GM10266 (cell line): ENCODE data around the gene PIP4P1.

Experiments
- DNase-seq: peaks from one replicate; pipeline ENCODE4 v3.0.0; 2012; ENCODE audit errors: extremely low spot score
- TF ChIP-seq, protein P1 (sequence below): IDR thresholded peaks from 2 replicates; pipeline ENCODE4 v1.5.1; 2012; ENCODE audit warnings: mild to moderate bottlenecking, low read depth; ENCODE audit not compliant: control insufficient read depth, insufficient read depth; ENCODE audit errors: missing control alignments

The PIP4P1 gene

GRCh38 chr14:20440465-20440864 is 20.8 kb downstream of the PIP4P1 start:
- no peak for DNase-seq
- TF ChIP-seq, protein P1, sequence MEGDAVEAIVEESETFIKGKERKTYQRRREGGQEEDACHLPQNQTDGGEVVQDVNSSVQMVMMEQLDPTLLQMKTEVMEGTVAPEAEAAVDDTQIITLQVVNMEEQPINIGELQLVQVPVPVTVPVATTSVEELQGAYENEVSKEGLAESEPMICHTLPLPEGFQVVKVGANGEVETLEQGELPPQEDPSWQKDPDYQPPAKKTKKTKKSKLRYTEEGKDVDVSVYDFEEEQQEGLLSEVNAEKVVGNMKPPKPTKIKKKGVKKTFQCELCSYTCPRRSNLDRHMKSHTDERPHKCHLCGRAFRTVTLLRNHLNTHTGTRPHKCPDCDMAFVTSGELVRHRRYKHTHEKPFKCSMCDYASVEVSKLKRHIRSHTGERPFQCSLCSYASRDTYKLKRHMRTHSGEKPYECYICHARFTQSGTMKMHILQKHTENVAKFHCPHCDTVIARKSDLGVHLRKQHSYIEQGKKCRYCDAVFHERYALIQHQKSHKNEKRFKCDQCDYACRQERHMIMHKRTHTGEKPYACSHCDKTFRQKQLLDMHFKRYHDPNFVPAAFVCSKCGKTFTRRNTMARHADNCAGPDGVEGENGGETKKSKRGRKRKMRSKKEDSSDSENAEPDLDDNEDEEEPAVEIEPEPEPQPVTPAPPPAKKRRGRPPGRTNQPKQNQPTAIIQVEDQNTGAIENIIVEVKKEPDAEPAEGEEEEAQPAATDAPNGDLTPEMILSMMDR, result no peak

DNA sequence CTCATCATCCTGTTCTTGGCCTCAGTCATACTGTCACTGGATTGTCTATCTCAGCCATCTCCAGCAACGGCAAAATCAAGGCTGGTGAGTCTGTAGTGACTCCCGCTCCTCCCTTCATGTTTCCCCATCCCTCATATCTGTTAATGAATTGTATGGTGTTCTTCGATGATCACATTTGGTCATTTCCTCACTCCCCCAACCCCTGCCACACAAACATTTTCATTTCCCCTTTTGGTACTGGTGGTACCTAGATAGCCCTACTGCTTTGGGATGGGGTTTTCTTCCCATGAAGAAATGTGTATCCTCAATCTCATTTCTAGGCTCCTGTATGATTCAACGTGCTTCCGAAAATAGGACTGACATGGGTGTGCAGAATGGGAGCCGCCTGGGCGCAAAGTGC is 22.6 kb downstream of the PIP4P1 start:
- no peak for DNase-seq

DNA sequence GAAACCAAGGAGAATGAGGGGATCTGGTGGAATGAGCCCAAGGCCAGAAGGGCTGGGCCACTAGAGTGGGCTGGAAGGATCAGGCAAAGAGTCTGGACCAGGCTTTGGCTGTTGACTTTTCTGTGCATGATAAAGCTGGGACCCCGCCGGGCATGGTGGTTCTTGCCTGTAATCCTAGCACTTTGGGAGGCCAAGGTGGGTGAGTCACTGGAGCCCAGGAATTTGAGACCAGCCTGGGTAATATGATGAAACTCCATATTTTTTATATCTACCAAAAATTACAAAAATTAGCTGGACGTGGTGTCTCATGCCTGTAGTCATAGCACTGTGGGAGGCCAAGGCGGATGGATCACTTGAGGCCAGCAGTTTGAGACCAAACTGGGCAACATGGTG is 24.9 kb downstream of the PIP4P1 start:
- TF ChIP-seq, protein P1, result no peak
- DNase-seq, result no peak

More for the DNA sequence above, 22.6 kb downstream of the PIP4P1 start:
- TF ChIP-seq, protein P1, result no peak

- DNase-seq, result no peak
- TF ChIP-seq, protein P1, result no peak
These were observed 25.5 kb downstream of the PIP4P1 start, which contains the start of gene KLHL33 for GRCh38 chr14:20435582-20436362. Gene KLHL33, minus strand, starts transcription at chr14:20436166. Its CDS starts 355 bp downstream, at chr14:20435811.

DNA sequence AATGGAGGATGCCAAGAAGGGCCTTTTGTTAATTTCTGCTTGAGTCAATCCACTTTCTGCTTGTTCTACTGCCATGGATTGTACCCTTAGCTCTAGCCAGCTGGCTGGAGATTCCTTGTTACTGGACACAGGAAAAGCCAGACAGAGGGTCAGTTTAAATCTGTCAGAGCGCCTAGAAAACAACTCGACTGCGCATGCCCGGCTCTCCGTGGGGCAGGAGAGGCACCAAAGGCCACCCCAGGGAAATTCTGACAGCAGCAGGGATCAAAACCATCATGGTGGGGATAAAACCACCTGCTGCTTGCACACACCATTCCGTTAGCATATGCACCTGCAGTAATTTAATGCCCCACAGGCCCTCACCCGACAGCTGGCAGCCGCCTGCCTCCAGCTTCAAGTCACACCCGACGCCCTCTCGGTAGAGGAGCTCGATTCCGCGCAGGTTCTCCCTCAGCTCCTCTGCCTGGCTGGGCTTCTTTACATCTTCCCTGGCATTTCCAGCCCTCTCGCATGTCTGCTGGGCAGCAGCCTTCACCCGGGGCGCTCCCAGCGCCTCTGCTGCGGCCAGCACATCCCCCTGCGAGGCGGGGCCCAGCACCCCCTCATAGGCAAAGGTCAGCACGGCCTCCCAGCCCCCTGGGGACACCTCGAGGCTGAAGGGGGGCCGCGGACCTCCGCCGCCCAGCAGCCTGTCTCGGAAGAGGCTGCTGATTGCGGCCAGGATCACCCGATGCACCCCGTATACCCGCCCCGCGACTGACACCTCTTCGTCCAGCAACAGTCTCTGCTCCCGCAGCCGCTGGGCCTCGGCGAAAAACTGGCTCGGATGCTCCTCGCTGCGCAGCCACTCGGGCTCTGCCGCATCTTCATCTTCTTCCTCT is 26.3 kb downstream of the PIP4P1 start:
- TF ChIP-seq, protein P1, result no peak
- DNase-seq, result no peak

DNA sequence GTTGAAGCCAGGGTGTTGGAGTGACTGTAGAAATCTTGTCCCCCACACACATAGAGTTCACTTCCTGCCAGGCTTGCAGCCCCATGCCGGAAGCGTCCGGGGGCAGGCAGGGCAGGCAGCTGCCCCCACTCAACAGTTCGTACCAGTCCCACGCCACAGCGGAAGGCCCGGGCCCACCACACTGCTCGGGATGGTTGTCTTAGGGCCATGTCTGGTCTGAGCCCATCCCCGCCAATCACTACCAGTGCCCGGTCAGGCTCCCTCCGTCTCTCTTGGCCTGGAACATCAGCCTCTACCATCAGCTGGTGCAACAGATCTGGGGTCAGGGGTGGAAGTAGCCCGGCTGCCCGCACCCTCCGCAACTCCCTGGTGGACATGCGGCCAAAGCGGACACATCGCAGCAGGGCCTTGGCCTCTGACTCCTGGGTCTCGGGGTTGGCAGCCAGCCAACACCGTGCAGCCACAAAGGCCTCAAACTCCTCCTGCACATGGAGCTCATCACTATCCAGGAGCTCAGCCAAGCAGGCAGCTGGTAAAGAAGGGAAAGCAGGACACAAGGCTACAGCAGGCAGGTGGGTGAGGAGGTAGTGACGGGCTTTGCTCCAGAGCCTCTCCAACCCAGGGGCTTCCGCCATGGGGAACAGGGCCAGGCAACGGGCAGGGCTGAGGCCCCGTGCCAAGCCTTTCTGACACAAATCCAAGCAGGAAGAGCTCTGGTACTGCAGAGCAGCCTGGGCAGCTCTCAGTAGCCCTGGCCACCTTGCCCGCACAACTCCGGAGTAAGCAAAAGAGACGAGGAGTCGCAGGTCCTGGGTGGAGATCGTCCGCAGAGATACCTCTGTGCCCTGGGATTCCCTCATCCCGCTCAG is 31.2 kb downstream of the PIP4P1 start:
- peak; percentile 10 for DNase-seq
- TF ChIP-seq, protein P1, result no peak
